Activated naive CD8-positive, alpha-beta T cell (primary cell): ENCODE results near the gene HAGHL.
"Not testable (repeated sequence)": the region's sequence is repeated elsewhere in the genome, so short reads cannot be mapped to it uniquely, and the experiment has no call there.

ENCODE experiments used
- H3K27ac Mint-ChIP-seq: one replicate; pipeline ENCODE4 v1.8.0; 2021; ENCODE audit warnings: mixed read lengths
- H3K27me3 Mint-ChIP-seq: one replicate; pipeline ENCODE4 v1.8.0; 2021; ENCODE audit warnings: mixed read lengths
- H3K36me3 Mint-ChIP-seq: one replicate; pipeline ENCODE4 v1.8.0; 2021; ENCODE audit warnings: mixed read lengths
- H3K4me1 Mint-ChIP-seq: one replicate; pipeline ENCODE4 v1.8.0; 2021; ENCODE audit warnings: low read depth, mixed read lengths
- H3K4me3 Mint-ChIP-seq: one replicate; pipeline ENCODE4 v1.8.0; 2021; ENCODE audit warnings: mild to moderate bottlenecking, mixed read lengths
- H3K9me3 Mint-ChIP-seq: one replicate; pipeline ENCODE4 v1.8.0; 2021; ENCODE audit warnings: low read depth, mixed read lengths

The HAGHL gene

DNA sequence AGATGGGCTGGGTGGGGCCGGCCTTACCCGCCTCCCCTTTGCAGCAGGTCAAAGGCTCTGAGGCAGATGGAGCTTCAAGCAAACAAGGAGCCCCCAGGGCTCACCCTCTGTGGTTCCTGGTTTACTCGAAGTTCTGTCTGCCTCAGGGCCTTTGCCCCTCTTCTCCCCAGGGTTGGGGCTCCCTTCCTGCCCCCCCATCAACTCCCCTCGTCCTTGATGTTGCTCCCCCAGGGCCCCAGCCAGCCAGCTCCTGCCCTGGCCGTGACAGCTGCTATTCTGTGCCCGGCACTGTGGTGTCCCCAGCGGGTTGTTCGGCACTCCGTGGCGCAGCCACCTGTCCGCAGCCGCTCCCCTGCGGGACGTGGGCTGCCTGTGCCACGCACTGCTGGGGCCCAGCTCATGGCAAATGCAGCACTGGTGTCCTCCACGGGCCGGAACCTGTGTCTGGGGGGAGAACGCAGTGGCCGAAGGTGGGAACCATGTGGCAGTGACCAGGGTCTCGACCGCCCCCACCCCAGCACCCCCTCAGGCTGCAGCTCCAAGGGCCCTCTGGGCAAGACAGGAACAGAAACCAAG is 16.3 kb upstream of the HAGHL start:
- Mint-ChIP-seq H3K4me1 (peaks cover 6% of the 10 kb centered on the region), H3K9me3 (no peaks in the 10 kb centered on the region), H3K4me3 (no peak overlapping the region), H3K27me3 (peaks cover 15% of the 10 kb centered on the region), H3K27ac (no peak overlapping the region), H3K36me3 (no peaks in the 10 kb centered on the region)

DNA sequence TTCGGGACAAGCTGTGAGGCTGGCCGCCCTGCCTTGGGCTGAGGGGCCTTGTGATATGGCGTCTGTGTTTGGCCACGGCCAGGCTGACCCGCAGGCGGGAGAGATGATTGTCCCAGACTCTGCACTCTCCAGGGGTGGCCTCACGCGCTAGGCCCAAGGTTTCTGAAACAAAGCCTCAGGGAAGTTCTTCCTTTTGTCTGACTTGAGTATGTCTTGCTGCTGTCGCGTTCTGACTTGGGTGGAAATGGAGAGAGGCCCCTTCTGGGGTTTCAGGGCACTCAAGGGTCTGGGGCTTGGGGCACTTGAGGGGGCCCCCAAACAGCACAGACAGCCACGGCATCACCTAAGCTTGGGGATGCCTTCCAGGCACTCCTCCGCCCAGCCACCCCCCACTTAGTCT is 15.8 kb upstream of the HAGHL start:
- Mint-ChIP-seq H3K4me1 (peaks cover 8% of the 10 kb centered on the region), H3K9me3 (no peaks in the 10 kb centered on the region), H3K27me3 (peaks cover 15% of the 10 kb centered on the region)

DNA sequence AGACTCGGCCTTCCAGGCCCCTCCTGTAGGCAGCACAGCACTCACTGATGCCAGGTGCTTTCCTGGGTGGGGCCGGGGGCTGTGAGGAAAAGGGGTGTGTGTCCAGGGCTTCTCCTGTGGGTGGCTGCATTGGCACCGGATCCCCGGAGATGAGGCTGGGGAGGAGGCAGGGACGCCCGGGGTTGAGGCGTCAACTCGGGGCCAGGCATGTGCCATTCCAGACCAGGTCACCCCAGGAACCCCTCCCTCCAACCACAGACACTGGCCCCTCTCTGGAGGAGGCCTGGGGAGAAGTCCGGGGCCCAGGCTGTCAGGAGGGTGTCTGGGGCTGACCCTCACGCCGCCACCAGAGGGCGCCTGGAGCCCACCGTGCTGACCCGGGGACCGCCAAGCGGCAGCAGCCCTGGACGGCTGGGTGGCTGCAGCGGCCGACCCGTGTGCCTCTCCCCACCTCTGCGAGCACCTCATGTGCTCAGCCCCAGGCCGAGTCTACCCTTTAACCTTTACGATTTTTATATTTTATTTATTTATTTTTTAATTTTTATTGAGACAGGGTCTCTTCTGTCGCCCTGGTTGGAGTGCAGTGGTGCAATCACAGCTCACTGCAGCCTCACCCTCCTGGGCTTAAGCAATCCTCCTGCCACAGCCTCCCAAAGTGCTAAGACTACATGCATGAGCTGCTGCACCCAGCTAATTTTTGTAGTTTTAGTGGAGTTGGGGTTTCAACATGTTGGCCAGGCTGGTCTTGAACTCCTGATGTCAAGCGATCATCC is 15.2 kb upstream of the HAGHL start:
- Mint-ChIP-seq H3K27ac (no peak overlapping the region), H3K36me3 (no peaks in the 10 kb centered on the region), H3K9me3 (no peaks in the 10 kb centered on the region), H3K27me3 (peaks cover 15% of the 10 kb centered on the region), H3K4me1 (peaks cover 7% of the 10 kb centered on the region), H3K4me3 (no peak overlapping the region)

More for the DNA sequence above, 15.8 kb upstream of the HAGHL start:
- H3K4me3 Mint-ChIP-seq = no peak overlapping the region
- no peaks in the 10 kb centered on the region for H3K36me3 Mint-ChIP-seq
- H3K27ac Mint-ChIP-seq = no peak overlapping the region

DNA sequence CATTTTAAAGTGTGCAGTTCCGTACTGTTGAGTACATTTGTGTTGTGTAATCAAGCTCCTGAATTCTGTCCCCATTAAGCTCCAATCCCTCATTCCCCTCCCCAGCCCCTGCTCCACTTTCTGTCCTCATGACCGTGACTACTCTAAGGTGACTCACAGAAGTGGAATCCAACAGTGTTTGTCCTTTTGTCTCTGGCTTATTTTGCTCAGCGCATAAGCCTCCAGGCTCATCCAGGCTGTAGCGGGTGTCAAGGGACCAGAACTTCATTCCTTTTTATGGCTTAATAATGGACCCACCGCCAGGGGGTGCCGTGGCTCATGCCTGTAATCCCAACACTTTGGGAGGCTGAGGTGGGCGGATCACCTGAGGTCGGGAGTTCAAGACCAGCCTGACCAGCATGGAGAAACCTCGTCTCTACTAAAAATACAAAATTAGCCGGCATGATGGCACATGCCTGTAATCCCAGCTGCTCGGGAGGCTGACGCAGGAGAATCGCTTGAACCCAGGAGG is 14.1 kb upstream of the HAGHL start:
- not testable (repeated sequence) for H3K36me3 Mint-ChIP-seq, H3K4me1 Mint-ChIP-seq, H3K4me3 Mint-ChIP-seq, H3K9me3 Mint-ChIP-seq, H3K27ac Mint-ChIP-seq
- peaks cover 13% of the 10 kb centered on the region for H3K27me3 Mint-ChIP-seq

DNA sequence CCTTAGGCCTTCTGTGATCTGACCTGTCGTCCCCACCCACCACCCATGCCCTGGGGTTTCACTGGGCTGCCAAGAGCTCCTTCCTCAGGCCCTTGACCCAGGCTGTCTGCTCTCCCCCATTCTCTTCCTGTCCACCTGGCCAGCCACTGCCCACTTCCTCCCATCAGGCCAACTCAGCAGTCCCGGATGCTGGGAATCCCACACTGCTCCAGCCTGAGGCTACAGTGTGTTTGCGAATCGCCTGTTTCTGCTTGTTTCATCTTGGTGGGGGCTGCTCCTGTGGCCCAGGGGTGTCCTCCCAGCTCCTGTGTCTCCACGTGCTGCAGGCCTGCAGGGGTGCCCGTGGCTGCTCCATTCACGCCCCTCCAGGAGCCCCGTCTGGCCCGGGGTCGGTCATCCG is 12.8 kb upstream of the HAGHL start:
- no peaks in the 10 kb centered on the region for H3K9me3 Mint-ChIP-seq
- peak overlapping the region; percentile 3 for H3K4me3 Mint-ChIP-seq
- H3K4me1 Mint-ChIP-seq = peaks cover 10% of the 10 kb centered on the region
- no peak overlapping the region for H3K27ac Mint-ChIP-seq
- H3K27me3 Mint-ChIP-seq = peaks cover 3% of the 10 kb centered on the region
- no peaks in the 10 kb centered on the region for H3K36me3 Mint-ChIP-seq

DNA sequence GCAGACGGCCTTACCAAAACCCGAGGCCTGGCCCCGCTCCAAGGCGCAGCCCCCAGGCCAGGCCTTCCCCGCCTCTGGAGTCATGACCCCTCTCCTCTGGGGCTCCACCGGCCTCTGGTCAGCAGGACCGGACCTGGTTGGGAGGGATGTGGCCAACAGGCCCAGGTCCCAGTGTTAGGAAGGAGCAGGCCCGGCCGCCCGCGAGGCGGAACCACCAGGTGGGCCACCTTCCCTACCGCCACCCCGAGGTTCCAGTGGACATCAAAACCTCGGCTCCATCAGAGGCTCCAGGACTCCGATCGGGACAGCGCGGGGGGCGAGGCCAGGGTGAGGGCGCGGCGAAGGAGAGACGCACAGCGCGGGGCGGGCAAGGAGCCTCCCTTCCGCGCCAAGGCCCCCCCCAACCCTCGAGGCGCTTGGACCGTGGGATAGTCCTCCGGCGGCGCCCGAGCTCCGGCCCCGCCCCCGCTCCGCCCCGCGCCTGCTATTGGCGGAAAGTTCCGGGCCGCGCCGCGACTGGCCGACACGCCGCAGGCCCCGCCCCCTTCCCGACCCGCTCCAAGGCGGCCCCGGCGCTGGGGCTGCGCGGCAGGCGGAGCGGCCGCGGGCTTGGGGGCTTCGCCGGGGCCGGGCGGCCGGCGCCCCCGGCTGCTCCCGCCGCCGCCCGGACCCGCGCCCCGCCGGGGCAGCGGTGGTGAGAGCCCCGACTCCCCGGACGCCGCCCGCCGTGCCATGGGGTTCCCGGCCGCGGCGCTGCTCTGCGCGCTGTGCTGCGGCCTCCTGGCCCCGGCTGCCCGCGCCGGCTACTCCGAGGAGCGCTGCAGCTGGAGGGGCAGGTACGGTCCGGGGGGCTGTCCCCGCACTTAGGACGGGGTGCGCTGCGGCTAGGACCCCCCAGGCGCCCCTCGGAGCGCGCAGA is 12.1 kb upstream of the HAGHL start, which contains the start of gene METRN:
METRN (plus strand) TSS at position 561 of the 919 bp plus-strand sequence; CDS start at position 733, 172 bp downstream.
- Mint-ChIP-seq H3K27ac (no peak within 1 kb of the TSS), H3K4me1 (peaks cover 16% of the 10 kb centered on the region), H3K27me3 (peaks cover 3% of the 10 kb centered on the region)

DNA sequence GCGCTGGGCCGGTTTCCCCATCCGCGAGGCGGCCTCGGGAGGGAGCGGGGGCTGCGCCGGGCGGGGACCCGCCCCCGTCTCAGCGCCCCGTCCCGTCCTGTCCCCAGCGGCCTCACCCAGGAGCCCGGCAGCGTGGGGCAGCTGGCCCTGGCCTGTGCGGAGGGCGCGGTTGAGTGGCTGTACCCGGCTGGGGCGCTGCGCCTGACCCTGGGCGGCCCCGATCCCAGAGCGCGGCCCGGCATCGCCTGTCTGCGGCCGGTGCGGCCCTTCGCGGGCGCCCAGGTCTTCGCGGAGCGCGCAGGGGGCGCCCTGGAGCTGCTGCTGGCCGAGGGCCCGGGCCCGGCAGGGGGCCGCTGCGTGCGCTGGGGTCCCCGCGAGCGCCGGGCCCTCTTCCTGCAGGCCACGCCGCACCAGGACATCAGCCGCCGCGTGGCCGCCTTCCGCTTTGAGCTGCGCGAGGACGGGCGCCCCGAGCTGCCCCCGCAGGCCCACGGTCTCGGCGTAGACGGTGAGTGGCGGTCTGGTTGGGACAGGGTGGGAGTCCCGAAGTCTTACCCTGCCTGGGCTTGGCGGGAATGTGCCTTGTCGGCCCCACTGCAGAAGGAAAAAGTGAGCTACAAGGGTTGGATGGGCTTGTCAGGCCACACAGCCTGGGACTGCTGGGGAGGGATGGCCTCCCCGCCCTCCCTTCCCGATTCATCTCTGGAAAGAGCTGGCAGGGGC is 11.3 kb upstream of the HAGHL start:
- Mint-ChIP-seq H3K36me3 (no peaks in the 10 kb centered on the region), H3K9me3 (no peaks in the 10 kb centered on the region), H3K4me1 (peaks cover 20% of the 10 kb centered on the region), H3K27me3 (peaks cover 3% of the 10 kb centered on the region), H3K27ac (no peak overlapping the region), H3K4me3 (peak overlapping the region; percentile 78)

More for the DNA sequence above, 12.1 kb upstream of the HAGHL start, which contains the start of gene METRN:
- H3K4me3 Mint-ChIP-seq = peak within 1 kb of the TSS; percentile 78
- H3K9me3 Mint-ChIP-seq = no peaks in the 10 kb centered on the region
- H3K36me3 Mint-ChIP-seq = no peaks in the 10 kb centered on the region

DNA sequence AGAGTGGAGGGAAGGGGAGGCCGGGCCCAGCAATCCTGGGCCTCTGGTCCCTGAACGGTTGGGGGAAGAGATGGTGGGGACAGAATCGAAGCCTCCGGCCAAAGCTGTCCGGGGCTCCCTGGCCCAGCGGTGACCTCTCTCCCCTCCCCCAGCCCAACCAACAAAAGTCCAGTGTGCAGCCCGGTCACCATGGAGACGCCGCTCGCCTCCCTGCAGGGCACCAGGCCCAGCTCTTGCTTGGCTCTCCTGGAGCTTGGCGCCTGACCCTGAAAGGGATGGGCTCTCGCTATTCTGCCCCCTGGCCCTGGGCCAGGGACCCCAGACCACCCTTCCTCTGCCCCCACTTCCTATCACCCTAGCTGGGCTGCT is 10.7 kb upstream of the HAGHL start:
- peak overlapping the region; percentile 78 for H3K4me3 Mint-ChIP-seq
- no peaks in the 10 kb centered on the region for H3K9me3 Mint-ChIP-seq
- no peaks in the 10 kb centered on the region for H3K36me3 Mint-ChIP-seq
- H3K4me1 Mint-ChIP-seq = peaks cover 20% of the 10 kb centered on the region
- H3K27ac Mint-ChIP-seq = no peak overlapping the region
- peaks cover 3% of the 10 kb centered on the region for H3K27me3 Mint-ChIP-seq

DNA sequence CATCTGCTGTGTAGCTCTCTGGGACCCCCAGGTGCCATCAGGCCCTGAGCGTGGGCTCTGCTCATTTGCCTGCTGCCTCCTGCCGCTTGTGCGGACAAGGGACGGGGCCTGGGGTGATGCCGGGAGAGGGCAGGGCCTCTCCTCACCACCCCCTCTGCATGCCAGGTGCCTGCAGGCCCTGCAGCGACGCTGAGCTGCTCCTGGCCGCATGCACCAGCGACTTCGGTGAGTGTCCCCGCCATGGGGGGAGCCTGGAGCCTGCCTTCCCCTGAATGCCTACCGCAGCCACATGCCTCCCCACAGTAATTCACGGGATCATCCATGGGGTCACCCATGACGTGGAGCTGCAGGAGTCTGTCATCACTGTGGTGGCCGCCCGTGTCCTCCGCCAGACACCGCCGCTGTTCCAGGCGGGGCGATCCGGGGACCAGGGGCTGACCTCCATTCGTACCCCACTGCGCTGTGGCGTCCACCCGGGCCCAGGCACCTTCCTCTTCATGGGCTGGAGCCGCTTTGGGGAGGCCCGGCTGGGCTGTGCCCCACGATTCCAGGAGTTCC is 10.1 kb upstream of the HAGHL start:
- peaks cover 20% of the 10 kb centered on the region for H3K4me1 Mint-ChIP-seq
- H3K27me3 Mint-ChIP-seq = peaks cover 3% of the 10 kb centered on the region
- no peak overlapping the region for H3K27ac Mint-ChIP-seq
- H3K9me3 Mint-ChIP-seq = no peaks in the 10 kb centered on the region
- H3K4me3 Mint-ChIP-seq = no peak overlapping the region
- H3K36me3 Mint-ChIP-seq = no peaks in the 10 kb centered on the region

DNA sequence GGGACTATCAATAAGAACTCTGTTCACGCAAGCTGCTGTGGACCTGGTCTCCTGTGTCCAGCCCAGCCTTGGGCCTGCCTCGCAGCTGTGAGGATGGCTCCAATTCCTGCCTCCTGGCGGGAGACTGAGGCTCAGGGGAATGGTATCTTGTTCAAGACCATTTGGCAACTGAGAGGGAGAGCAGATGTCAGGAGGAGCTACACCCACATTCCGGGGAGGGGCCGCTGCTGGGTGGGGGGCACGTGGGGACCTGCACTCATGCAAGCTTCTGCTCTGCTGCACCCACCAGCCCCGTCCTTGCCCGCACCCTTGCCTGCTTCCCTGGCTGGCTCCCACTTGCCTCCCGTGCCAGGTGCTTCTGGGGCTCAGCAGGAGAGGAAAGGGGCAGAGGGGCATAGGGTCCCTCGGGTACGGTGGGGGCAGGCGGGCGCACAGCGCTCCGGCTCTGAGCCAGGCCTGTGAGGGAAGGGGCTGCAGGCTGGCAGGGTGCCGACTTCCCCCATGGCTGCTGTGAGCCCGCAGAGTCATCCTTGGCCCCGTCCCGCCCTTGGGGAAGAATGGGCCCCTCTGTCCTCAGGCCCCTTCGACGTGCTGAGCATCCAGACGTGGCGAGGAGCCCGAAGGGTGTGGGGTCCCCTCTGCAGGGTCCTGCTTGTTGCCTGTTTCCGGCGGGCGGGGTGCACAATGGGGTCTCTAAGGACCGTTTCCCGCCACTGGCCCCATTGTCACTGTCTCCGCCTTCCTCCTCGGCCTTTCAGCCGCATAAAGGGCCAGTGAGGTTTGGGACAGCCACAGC is 9.3 kb upstream of the HAGHL start:
- Mint-ChIP-seq H3K4me3 (no peak overlapping the region), H3K27ac (no peak overlapping the region), H3K27me3 (peaks cover 2% of the 10 kb centered on the region), H3K4me1 (peaks cover 22% of the 10 kb centered on the region), H3K9me3 (no peaks in the 10 kb centered on the region), H3K36me3 (no peaks in the 10 kb centered on the region)

DNA sequence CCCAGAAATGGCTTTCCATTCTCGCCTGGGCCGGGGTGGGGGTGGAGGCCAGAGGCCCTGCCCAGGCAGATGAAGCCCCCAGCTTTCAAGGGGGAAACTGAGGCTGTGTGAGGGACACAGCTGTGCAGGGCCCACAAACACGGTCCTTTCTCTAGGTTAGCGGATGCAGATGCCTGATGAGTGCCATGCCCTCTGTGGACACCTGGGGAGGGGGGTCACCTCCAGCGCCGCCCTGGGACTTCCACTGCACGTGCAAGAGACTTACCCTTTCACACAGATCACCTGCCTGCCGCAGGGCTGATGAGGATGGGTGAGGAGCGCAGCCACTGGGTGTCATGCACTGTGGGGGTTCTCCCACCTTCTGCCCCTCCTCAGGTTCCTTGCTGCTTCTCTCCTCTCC is 8.5 kb upstream of the HAGHL start:
- no peaks in the 10 kb centered on the region for H3K9me3 Mint-ChIP-seq
- H3K36me3 Mint-ChIP-seq = no peaks in the 10 kb centered on the region
- peak overlapping the region; percentile 68 for H3K4me3 Mint-ChIP-seq
- H3K27ac Mint-ChIP-seq = no peak overlapping the region
- no peaks in the 10 kb centered on the region for H3K27me3 Mint-ChIP-seq
- peaks cover 24% of the 10 kb centered on the region for H3K4me1 Mint-ChIP-seq

DNA sequence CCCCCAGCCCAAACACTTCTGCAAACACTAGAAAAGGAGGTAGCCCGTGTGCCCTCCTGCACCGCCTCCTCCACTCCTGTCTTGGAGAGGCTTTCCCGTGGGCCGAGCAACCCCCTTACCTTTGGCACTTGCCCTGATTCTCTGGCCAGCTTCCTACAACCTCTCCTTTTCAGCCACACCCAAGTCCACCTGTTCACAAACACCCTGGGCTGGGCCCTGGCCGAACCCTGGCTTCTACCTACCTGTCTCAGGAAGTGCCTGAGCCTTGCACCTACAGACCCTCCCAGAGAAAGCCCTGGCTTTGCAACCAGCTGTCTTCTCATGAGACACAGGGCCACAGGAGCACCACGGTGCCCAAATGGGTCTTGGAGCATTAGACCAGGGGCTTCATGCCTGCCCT is 8.0 kb upstream of the HAGHL start:
- no peaks in the 10 kb centered on the region for H3K9me3 Mint-ChIP-seq
- H3K27ac Mint-ChIP-seq = peak overlapping the region; percentile 68
- H3K36me3 Mint-ChIP-seq = no peaks in the 10 kb centered on the region
- peaks cover 26% of the 10 kb centered on the region for H3K4me1 Mint-ChIP-seq
- peak overlapping the region; percentile 68 for H3K4me3 Mint-ChIP-seq
- no peaks in the 10 kb centered on the region for H3K27me3 Mint-ChIP-seq

DNA sequence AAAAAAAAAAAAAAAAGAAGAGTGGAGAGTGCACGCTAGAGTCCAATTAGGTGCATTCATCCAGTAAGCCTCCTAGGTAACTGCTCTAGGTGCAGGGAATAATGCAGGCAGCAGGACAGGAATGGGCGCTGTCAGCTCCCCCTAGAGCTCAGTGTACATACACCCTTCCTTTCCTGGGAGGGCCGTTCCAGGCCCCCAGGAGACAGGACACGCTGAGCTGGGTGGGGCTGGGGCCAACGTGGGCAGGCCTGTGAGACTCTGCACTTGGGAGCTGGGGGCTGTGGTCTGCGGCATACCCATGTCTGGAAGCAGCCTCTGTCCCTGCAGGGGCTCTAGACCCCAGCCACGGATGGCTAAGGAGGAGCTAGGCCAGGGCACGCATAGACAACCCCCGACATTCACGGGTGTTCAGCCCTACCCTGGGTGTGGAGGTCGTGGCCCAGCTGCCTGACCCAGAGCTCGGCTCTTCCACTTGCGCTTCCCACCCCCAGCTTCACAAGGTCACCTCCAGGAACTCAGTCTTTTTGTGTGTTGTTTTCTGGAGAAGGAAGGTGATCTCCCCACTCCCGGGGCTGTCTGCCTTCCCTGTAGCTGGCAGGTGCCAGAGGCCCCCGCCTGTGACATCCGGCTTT is 7.0 kb upstream of the HAGHL start:
- H3K4me1 Mint-ChIP-seq = peaks cover 26% of the 10 kb centered on the region
- peak overlapping the region; percentile 86 for H3K27ac Mint-ChIP-seq
- H3K4me3 Mint-ChIP-seq = peak overlapping the region; percentile 86
- H3K36me3 Mint-ChIP-seq = no peaks in the 10 kb centered on the region
- H3K27me3 Mint-ChIP-seq = no peaks in the 10 kb centered on the region
- H3K9me3 Mint-ChIP-seq = no peaks in the 10 kb centered on the region
